HCT116 (cell line): ENCODE results near the gene STAM. TPM values are rescaled to one million over a fixed set of nuclear protein-coding genes. Genes with fewer than 3 reads are reported as not detected.

Experiments
- ATAC-seq: fragments of 200-7000 bp; cut with Tn5 transposase; 2 replicates; pipeline ENCODE4 v1.9.1; 2020; ENCODE audit warnings: mild to moderate bottlenecking, moderate library complexity
- BruUV-seq: library from RNA; stranded (reverse); fragments of 400-500 nt; replicated peaks from 2 replicates; lab custom pipeline; 2021; lab: Mats Ljungman, UMichigan
- CTCF ChIA-PET: fragments of 300-600 bp; sonication (Branson Sonifier 250); formaldehyde crosslinking; loops from one replicate; lab custom pipeline; 2021; ENCODE audit warnings: antibody characterized with exemption; lab: Charles Lee
- POLR2A ChIA-PET: fragments of 300-600, 350-600 bp; sonication (Branson Sonifier 250); formaldehyde crosslinking; loops from one replicate; lab custom pipeline; 2021; ENCODE audit warnings: antibody characterized with exemption; lab: Charles Lee
- RAD21 ChIA-PET, 2 experiments: fragments of 300-600 bp; sonication (Branson Sonifier 250); formaldehyde crosslinking; loops; one replicate each; lab custom pipeline; 2023; ENCODE audit warnings: low total read pairs in 2 of 2; ENCODE audit not compliant: uncharacterized antibody in 2 of 2, unreplicated experiment in 2 of 2, low non-redundant PET in 1 of 2; lab: Charles Lee
- DNase-seq: peaks from one replicate; pipeline ENCODE4 v3.0.0-alpha.2; 2010; ENCODE audit warnings: low read depth, low spot score
- H2AFZ ChIP-seq: fragments of 200-600 bp; shearing (Covaris generic), sonication (generic); 2 replicates; pipeline ENCODE4 v1.6.1; 2017; ENCODE audit warnings: low read depth, mixed run types, mixed read lengths, antibody characterized with exemption, low read length; ENCODE audit not compliant: poor library complexity, severe bottlenecking
- H3K27ac ChIP-seq: 2 replicates; pipeline ENCODE4 v1.5.1; 2012; ENCODE audit warnings: low read depth, low read length
- H3K27me3 ChIP-seq: fragments of 200-600 bp; sonication (generic); 2 replicates; pipeline ENCODE4 v1.6.1; 2016; ENCODE audit warnings: mixed run types, low read length, mixed read lengths; ENCODE audit not compliant: insufficient read depth
- H3K36me3 ChIP-seq, 2 experiments: fragments of 200-500 bp in 1 of 2; fragments of 200-600 bp in 1 of 2; sonication (Bioruptor generic) in 1 of 2; sonication (generic) in 1 of 2; 2 replicates each; pipeline versions ENCODE4 v1.5.1 to v1.6.1; 2014 to 2016; ENCODE audit warnings: low read length in 2 of 2, inconsistent platforms in 1 of 2, mixed read lengths in 1 of 2, mixed run types in 1 of 2; ENCODE audit not compliant: insufficient read depth in 2 of 2, control insufficient read depth in 1 of 2
- H3K4me1 ChIP-seq, 2 experiments: fragments of 200-600 bp in 1 of 2; sonication (generic) in 1 of 2; 2 replicates each; pipeline versions ENCODE4 v1.5.1 to v1.6.1; 2012 to 2017; ENCODE audit warnings: low read length in 2 of 2, inconsistent platforms in 1 of 2, mild to moderate bottlenecking in 1 of 2, mixed read lengths in 1 of 2, mixed run types in 1 of 2, moderate library complexity in 1 of 2; ENCODE audit not compliant: insufficient read depth in 2 of 2, control insufficient read depth in 1 of 2
- H3K4me2 ChIP-seq: fragments of 200-600 bp; sonication (generic); 2 replicates; pipeline ENCODE4 v1.6.1; 2017; ENCODE audit warnings: mixed run types, low read length, mixed read lengths
- H3K4me3 ChIP-seq, 2 experiments: fragments of 200-600 bp in 1 of 2; sonication (generic) in 1 of 2; replicated peaks in 1 of 2; 2 replicates each; pipeline ENCODE4 v1.5.1; 2011 to 2016; ENCODE audit warnings: low read length in 2 of 2, control low read depth in 1 of 2, low read depth in 1 of 2, mild to moderate bottlenecking in 1 of 2, mixed read lengths in 1 of 2, mixed run types in 1 of 2
- H3K79me2 ChIP-seq: fragments of 200-600 bp; sonication (generic); 2 replicates; pipeline ENCODE4 v1.6.1; 2017; ENCODE audit warnings: mild to moderate bottlenecking, mixed run types, low read length, moderate library complexity, mixed read lengths; ENCODE audit not compliant: insufficient read depth
- H3K9ac ChIP-seq: fragments of 200-600 bp; sonication (generic); 2 replicates; pipeline ENCODE4 v1.6.1; 2016; ENCODE audit warnings: low read length, mixed read lengths
- H3K9me2 ChIP-seq: fragments of 200-600 bp; sonication (generic), shearing (Covaris generic); 2 replicates; pipeline ENCODE4 v1.6.1; 2017; ENCODE audit warnings: mixed run types, mild to moderate bottlenecking, moderate library complexity; ENCODE audit not compliant: insufficient read depth
- H3K9me3 ChIP-seq, 2 experiments: fragments of 200-500 bp in 1 of 2; fragments of 200-600 bp in 1 of 2; sonication (Bioruptor generic) in 1 of 2; sonication (generic) in 1 of 2; 2 replicates each; pipeline ENCODE4 v1.6.1; 2014 to 2017; ENCODE audit warnings: low read length in 2 of 2, mixed read lengths in 2 of 2, inconsistent platforms in 1 of 2, low read depth in 1 of 2, mild to moderate bottlenecking in 1 of 2, mixed run types in 1 of 2, moderate library complexity in 1 of 2; ENCODE audit not compliant: control insufficient read depth in 1 of 2, insufficient read depth in 1 of 2
- H4K20me1 ChIP-seq: fragments of 200-600 bp; sonication (generic), shearing (Covaris generic); 2 replicates; pipeline ENCODE4 v1.6.1; 2017; ENCODE audit warnings: mixed run types, mild to moderate bottlenecking, moderate library complexity; ENCODE audit not compliant: insufficient read depth
- CEBPB ChIP-seq: IDR thresholded peaks from 2 replicates; pipeline ENCODE4 v1.6.1; 2012; ENCODE audit warnings: low read depth
- ELF1 ChIP-seq: IDR thresholded peaks from 2 replicates; pipeline ENCODE4 v1.6.1; 2012; ENCODE audit warnings: low read depth, borderline replicate concordance
- EZH2 ChIP-seq: fragments of 200-600 bp; sonication (generic); IDR thresholded peaks from 2 replicates; pipeline ENCODE4 v1.6.1; 2017; ENCODE audit warnings: antibody characterized with exemption, mixed run types
- FOSL1 ChIP-seq: IDR thresholded peaks from 2 replicates; pipeline ENCODE4 v1.6.1; 2012; ENCODE audit warnings: low read depth
- POLR2AphosphoS5 ChIP-seq: IDR thresholded peaks from 2 replicates; pipeline ENCODE4 v1.6.1; 2011; ENCODE audit warnings: mild to moderate bottlenecking, low read depth, low read length, moderate library complexity
- SP1 ChIP-seq: IDR thresholded peaks from 2 replicates; pipeline ENCODE4 v1.6.1; 2012; ENCODE audit warnings: low read depth
- TCF7L2 ChIP-seq: IDR thresholded peaks from 2 replicates; pipeline ENCODE4 v1.7.0; 2011; ENCODE audit warnings: borderline replicate concordance, inconsistent platforms; ENCODE audit not compliant: insufficient read depth, insufficient read length; ENCODE audit errors: extremely low read depth
- YY1 ChIP-seq: IDR thresholded peaks from 2 replicates; pipeline ENCODE4 v1.6.1; 2011; ENCODE audit warnings: low read length, low read depth, moderate library complexity, mild to moderate bottlenecking; ENCODE audit not compliant: insufficient replicate concordance; ENCODE audit errors: extremely low read depth
- intact Hi-C: fragments of 100-400 bp; cut with micrococcal nuclease; formaldehyde crosslinking; loops from 2 replicates; pipeline ENCODE4 v1.10.0; 2022
- total RNA-seq: library from RNA; stranded (reverse); gene quantifications from one replicate; pipeline ENCODE4 v1.2.1, GENCODE V29; 2021; ENCODE audit not compliant: unreplicated experiment
- TF ChIP-seq, protein P1 (sequence below): IDR thresholded peaks from 2 replicates; pipeline ENCODE4 v1.6.1; 2012
- TF ChIP-seq, protein P2 (sequence below), 3 experiments: fragments of 200-600 bp in 1 of 3; sonication (generic) in 1 of 3; IDR thresholded peaks in 2 of 3; conservative IDR thresholded peaks in 1 of 3; 2 replicates each; pipeline ENCODE4 v1.5.1; 2012 to 2017; ENCODE audit warnings: low read depth in 2 of 3, low read length in 2 of 3, antibody characterized with exemption in 1 of 3, borderline replicate concordance in 1 of 3, control low read depth in 1 of 3, mild to moderate bottlenecking in 1 of 3, mixed read lengths in 1 of 3, mixed run types in 1 of 3, moderate library complexity in 1 of 3; ENCODE audit not compliant: insufficient read depth in 1 of 3
- TF ChIP-seq, protein P3 (sequence below): IDR thresholded peaks from 2 replicates; pipeline ENCODE4 v1.6.1; 2011; ENCODE audit warnings: mild to moderate bottlenecking, low read length, moderate library complexity; ENCODE audit not compliant: insufficient replicate concordance; ENCODE audit errors: extremely low read depth

Gene STAM
- total RNA-seq, 1 experiment from 2014 or later: 23.0 TPM

DNA sequence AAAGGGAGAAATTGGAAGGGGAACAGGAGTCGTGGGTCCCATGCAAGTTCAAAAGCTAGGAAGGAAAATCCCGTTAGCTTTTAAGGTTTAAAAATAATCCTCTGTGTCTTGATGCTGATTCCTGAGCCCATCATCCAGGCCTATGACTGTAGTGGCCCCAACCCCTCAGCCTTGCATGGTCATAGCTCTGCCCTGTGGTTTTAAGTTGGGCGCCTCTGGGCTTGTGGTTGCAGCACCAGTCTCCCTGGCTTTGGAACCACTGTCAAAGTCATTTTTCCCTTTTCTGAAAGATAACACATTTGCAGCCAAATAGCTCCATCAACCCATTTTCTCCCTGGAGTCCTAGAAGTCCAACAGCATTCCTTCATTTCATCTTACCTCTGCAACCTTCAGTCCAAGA, 121.7 kb downstream of the STAM start:
- DNase-seq: no peak
- Histone ChIP-seq H2AFZ (no peak overlapping the region), H3K4me3 (no peak overlapping the region), H3K9me2 (no peaks in the 10 kb centered on the region), H3K4me1 (no peaks in the 10 kb centered on the region), H3K36me3 (no peaks in the 10 kb centered on the region), H3K4me2 (no peak overlapping the region), H3K27ac (no peak overlapping the region), H3K79me2 (no peaks in the 10 kb centered on the region), H4K20me1 (no peaks in the 10 kb centered on the region), H3K9ac (no peak overlapping the region), H3K27me3 (no peaks in the 10 kb centered on the region), H3K9me3 (no peaks in the 10 kb centered on the region)
- TF ChIP-seq FOSL1 (no peak), POLR2AphosphoS5 (no peak), TCF7L2 (no peak), SP1 (no peak), YY1 (no peak), CEBPB (no peak), EZH2 (no peak), ELF1 (no peak)
- TF ChIP-seq, protein P1, sequence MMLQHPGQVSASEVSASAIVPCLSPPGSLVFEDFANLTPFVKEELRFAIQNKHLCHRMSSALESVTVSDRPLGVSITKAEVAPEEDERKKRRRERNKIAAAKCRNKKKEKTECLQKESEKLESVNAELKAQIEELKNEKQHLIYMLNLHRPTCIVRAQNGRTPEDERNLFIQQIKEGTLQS: no peak
- TF ChIP-seq, protein P2, sequence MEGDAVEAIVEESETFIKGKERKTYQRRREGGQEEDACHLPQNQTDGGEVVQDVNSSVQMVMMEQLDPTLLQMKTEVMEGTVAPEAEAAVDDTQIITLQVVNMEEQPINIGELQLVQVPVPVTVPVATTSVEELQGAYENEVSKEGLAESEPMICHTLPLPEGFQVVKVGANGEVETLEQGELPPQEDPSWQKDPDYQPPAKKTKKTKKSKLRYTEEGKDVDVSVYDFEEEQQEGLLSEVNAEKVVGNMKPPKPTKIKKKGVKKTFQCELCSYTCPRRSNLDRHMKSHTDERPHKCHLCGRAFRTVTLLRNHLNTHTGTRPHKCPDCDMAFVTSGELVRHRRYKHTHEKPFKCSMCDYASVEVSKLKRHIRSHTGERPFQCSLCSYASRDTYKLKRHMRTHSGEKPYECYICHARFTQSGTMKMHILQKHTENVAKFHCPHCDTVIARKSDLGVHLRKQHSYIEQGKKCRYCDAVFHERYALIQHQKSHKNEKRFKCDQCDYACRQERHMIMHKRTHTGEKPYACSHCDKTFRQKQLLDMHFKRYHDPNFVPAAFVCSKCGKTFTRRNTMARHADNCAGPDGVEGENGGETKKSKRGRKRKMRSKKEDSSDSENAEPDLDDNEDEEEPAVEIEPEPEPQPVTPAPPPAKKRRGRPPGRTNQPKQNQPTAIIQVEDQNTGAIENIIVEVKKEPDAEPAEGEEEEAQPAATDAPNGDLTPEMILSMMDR (IDR thresholded peaks at IDR 0.05 in 2 of 3, conservative IDR thresholded peaks at IDR 0.05 in 1 of 3; ENCODE audit: borderline replicate concordance in 1 of 3, insufficient read depth in 1 of 3, low read depth in 2 of 3, low read length in 2 of 3): no peak
- TF ChIP-seq, protein P3, sequence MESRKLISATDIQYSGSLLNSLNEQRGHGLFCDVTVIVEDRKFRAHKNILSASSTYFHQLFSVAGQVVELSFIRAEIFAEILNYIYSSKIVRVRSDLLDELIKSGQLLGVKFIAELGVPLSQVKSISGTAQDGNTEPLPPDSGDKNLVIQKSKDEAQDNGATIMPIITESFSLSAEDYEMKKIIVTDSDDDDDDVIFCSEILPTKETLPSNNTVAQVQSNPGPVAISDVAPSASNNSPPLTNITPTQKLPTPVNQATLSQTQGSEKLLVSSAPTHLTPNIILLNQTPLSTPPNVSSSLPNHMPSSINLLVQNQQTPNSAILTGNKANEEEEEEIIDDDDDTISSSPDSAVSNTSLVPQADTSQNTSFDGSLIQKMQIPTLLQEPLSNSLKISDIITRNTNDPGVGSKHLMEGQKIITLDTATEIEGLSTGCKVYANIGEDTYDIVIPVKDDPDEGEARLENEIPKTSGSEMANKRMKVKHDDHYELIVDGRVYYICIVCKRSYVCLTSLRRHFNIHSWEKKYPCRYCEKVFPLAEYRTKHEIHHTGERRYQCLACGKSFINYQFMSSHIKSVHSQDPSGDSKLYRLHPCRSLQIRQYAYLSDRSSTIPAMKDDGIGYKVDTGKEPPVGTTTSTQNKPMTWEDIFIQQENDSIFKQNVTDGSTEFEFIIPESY: no peak
- no peak for ATAC-seq
- intact Hi-C loops: no loop called here
- POLR2A ChIA-PET: no interaction called here
- BruUV-seq: no TSS peak
- CTCF ChIA-PET: no interaction called here
- RAD21 ChIA-PET: no interaction called here

Other genes with a start within 250 kb of the STAM start
- 1.3 TPM for gene ST8SIA6, start 189.6 kb upstream of the STAM start, total RNA-seq
- 21.6 TPM for gene HACD1, start 26.8 kb upstream of the STAM start, total RNA-seq
- 0.07 TPM for gene TMEM236, start 108.0 kb downstream of the STAM start, total RNA-seq
- 0.37 TPM for gene MRC1, start 165.2 kb downstream of the STAM start, total RNA-seq